WERI-Rb-1 (cell line): Measurements from ENCODE around the gene CCM2L.

ENCODE experiments used
- DNase-seq: peaks from one replicate; pipeline ENCODE4 v3.0.0-alpha.2; 2020
- H3K27ac ChIP-seq: fragments of 250-450 bp; sonication (Bioruptor Pico); 2 replicates; pipeline ENCODE4 v1.5.1; 2020; ENCODE audit warnings: mild to moderate bottlenecking, moderate library complexity
- H3K27me3 ChIP-seq: fragments of 250-450 bp; sonication (Bioruptor Pico); 2 replicates; pipeline ENCODE4 v1.5.1; 2021; ENCODE audit warnings: mild to moderate bottlenecking, low read depth, moderate library complexity; ENCODE audit not compliant: insufficient read depth, severe bottlenecking
- H3K36me3 ChIP-seq: fragments of 250-450 bp; sonication (Bioruptor Pico); 2 replicates; pipeline ENCODE4 v1.5.1; 2020; ENCODE audit warnings: mild to moderate bottlenecking, moderate library complexity
- H3K4me3 ChIP-seq: 2 replicates; pipeline ENCODE4 v1.5.1; 2011; ENCODE audit warnings: low read depth, mild to moderate bottlenecking, control low read depth, low read length
- H3K9me3 ChIP-seq: fragments of 250-450 bp; sonication (Bioruptor Pico); 2 replicates; pipeline ENCODE4 v1.5.1; 2021; ENCODE audit warnings: mild to moderate bottlenecking, moderate library complexity; ENCODE audit not compliant: severe bottlenecking
- CTCF ChIP-seq: IDR thresholded peaks from 2 replicates; pipeline ENCODE4 v1.5.1; 2011; ENCODE audit warnings: low read depth, mild to moderate bottlenecking, control low read depth, inconsistent platforms, low read length

Gene CCM2L

DNA sequence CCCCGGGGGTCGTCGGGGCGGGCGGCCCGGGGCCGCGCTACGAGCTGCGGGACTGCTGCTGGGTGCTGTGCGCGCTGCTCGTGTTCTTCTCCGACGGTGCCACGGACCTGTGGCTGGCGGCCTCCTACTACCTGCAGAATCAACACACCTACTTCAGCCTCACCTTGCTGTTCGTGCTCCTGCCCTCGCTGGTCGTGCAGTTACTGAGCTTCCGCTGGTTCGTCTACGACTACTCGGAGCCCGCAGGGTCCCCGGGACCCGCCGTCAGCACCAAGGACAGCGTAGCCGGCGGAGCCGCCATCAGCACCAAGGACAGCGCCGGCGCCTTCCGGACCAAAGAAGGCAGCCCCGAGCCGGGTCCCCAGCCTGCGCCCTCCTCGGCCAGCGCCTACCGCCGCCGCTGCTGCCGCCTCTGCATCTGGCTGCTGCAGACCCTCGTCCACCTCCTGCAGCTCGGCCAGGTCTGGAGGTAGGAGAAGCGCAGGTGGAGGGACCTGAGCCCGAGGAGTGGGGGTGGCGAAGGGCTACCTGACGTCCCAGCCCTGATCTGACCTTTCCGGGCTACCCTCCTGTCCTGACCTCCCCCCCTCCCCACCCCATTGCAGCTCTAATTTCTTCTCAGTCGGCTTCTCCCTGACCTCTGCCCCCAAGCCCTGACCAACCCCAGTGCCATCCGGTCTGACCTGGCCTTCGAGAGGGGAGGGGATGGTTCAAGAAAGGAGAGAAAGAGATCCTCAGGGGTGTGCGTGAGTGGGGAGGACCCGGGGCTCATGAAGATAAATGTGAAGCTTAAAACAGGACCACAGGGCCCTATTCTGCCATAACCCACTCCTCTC lies 41.7 kb upstream of the CCM2L start:
- no peak for DNase-seq
- H3K27ac ChIP-seq = peak overlapping the region; percentile 79
- H3K4me3 ChIP-seq = peak overlapping the region; percentile 91
- no peak for TF ChIP-seq CTCF
- H3K36me3 ChIP-seq = peaks cover 23% of the 10 kb centered on the region
- H3K9me3 ChIP-seq = no peaks in the 10 kb centered on the region
- no peaks in the 10 kb centered on the region for H3K27me3 ChIP-seq

- TF ChIP-seq CTCF = no peak
- peak overlapping the region; percentile 91 for H3K4me3 ChIP-seq
- peak overlapping the region; percentile 79 for H3K27ac ChIP-seq
- peaks cover 34% of the 10 kb centered on the region for H3K36me3 ChIP-seq
- H3K9me3 ChIP-seq = no peaks in the 10 kb centered on the region
- no peaks in the 10 kb centered on the region for H3K27me3 ChIP-seq
- DNase-seq = no peak
Measured at GRCh38 chr20:31969991-31970390, 40.2 kb upstream of the CCM2L start.

- Histone ChIP-seq H3K4me3 (peak overlapping the region; percentile 9; the same call in 1 of the 2 replicates), H3K27ac (peak overlapping the region; percentile 34)
- peak; percentile 85 for DNase-seq
Measured at GRCh38 chr20:31972471-31973021, 37.7 kb upstream of the CCM2L start.

DNA sequence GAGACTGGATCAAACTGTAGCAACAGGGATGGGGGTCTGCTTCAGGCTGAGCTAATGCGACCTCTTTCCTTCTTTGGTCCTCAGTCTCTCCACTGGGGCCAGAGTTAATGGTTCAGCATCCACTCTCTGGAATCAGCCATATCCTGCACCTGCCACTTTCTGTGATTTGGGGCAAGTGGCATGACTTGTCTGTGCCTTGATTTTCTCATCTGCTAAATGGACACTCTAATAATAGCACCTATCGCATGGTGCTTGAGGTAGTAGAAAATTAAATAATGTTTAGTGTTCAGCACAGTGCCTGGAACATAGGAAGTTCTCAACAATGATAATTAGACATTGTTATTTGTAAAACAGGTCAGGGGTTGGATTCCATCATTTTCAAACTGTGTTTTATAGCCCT lies 35.9 kb upstream of the CCM2L start:
- Histone ChIP-seq H3K36me3 (peaks cover 49% of the 10 kb centered on the region), H3K27ac (no peak overlapping the region), H3K27me3 (no peaks in the 10 kb centered on the region), H3K9me3 (no peaks in the 10 kb centered on the region), H3K4me3 (no peak overlapping the region)
- no peak for DNase-seq
- TF ChIP-seq CTCF = no peak

More at GRCh38 chr20:31972471-31973021, 37.7 kb upstream of the CCM2L start:
- Histone ChIP-seq H3K27me3 (no peaks in the 10 kb centered on the region), H3K9me3 (no peaks in the 10 kb centered on the region), H3K36me3 (peaks cover 44% of the 10 kb centered on the region)
- no peak for TF ChIP-seq CTCF

GRCh38 chr20:31974951-31975487 lies 35.2 kb upstream of the CCM2L start:
- TF ChIP-seq CTCF = no peak
- Histone ChIP-seq H3K27ac (peak overlapping the region; percentile 56), H3K36me3 (peaks cover 49% of the 10 kb centered on the region), H3K27me3 (no peaks in the 10 kb centered on the region), H3K9me3 (no peaks in the 10 kb centered on the region), H3K4me3 (no peak overlapping the region; the same call in 1 of the 2 replicates)
- DNase-seq = peak; percentile 59
